Breast epithelium (tissue), 4 donors: Measurements from ENCODE around the gene PSMB9. TPM values are rescaled to one million over a fixed set of nuclear protein-coding genes. Genes with fewer than 3 reads are reported as not detected.

Source experiments
- DNase-seq, 2 donors: peaks; one replicate each; pipeline ENCODE4 v3.0.0-alpha.2; 2019; ENCODE audit warnings: low spot score in 2 of 2
- H3K27ac ChIP-seq, 2 donors: fragments of 200-600 bp; sonication (generic) in 1 of 2; one replicate each; pipeline ENCODE4 v1.5.1; 2016 to 2019; ENCODE audit warnings: mild to moderate bottlenecking in 1 of 2
- H3K27me3 ChIP-seq, 2 donors: fragments of 200-600 bp; sonication (generic) in 1 of 2; one replicate each; pipeline versions ENCODE4 v1.5.1 to v1.6.0; 2017 to 2019; ENCODE audit warnings: control low read depth in 1 of 2, mild to moderate bottlenecking in 1 of 2
- H3K36me3 ChIP-seq: fragments of 200-600 bp; one replicate; pipeline ENCODE4 v1.5.1; 2019
- H3K4me1 ChIP-seq, 2 donors: fragments of 200-600 bp; sonication (generic); one replicate each; pipeline ENCODE4 v1.5.1; 2016 to 2019; ENCODE audit warnings: control low read depth in 1 of 2
- H3K4me3 ChIP-seq, 3 donors: fragments of 200-600 bp; sonication (generic); 1 replicate in 2 of 3; 2 replicates in 1 of 3; pipeline ENCODE4 v1.5.1; 2016 to 2019; ENCODE audit warnings: mild to moderate bottlenecking in 3 of 3, moderate library complexity in 2 of 3
- H3K9me3 ChIP-seq, 2 donors: fragments of 200-600 bp; sonication (generic) in 1 of 2; one replicate each; pipeline ENCODE4 v1.5.1; 2016 to 2019; ENCODE audit warnings: control low read depth in 1 of 2
- CTCF ChIP-seq, 3 donors: fragments of 450-650 bp; IDR thresholded peaks; one replicate each; pipeline ENCODE4 v1.5.1; 2016 to 2017; ENCODE audit warnings: antibody characterized with exemption in 3 of 3, mild to moderate bottlenecking in 3 of 3, moderate library complexity in 3 of 3
- POLR2A ChIP-seq: fragments of 450-650 bp; IDR thresholded peaks from one replicate; pipeline ENCODE4 v1.6.1; 2016; ENCODE audit warnings: antibody characterized with exemption, mild to moderate bottlenecking, moderate library complexity
- POLR2AphosphoS5 ChIP-seq, 3 donors: sonication (generic); formaldehyde crosslinking; IDR thresholded peaks; one replicate each; pipeline ENCODE4 v1.6.1; 2017; ENCODE audit warnings: antibody characterized with exemption in 3 of 3
- intact Hi-C: fragments of 100-400 bp; cut with DNase I; formaldehyde crosslinking; loops from one replicate; pipeline ENCODE4 v1.15.1; 2023; ENCODE audit warnings: low total_unique reads
- total RNA-seq, 3 donors: library from RNA; depleted of rRNA; stranded (reverse); fragments of >200 nt; gene quantifications; one replicate each; pipeline ENCODE4 v1.1.0, GENCODE V29; 2016

The PSMB9 gene
- total RNA-seq, 3 donors from 2014 or later = 16.8 to 25.9 (median 19.2) TPM

DNA sequence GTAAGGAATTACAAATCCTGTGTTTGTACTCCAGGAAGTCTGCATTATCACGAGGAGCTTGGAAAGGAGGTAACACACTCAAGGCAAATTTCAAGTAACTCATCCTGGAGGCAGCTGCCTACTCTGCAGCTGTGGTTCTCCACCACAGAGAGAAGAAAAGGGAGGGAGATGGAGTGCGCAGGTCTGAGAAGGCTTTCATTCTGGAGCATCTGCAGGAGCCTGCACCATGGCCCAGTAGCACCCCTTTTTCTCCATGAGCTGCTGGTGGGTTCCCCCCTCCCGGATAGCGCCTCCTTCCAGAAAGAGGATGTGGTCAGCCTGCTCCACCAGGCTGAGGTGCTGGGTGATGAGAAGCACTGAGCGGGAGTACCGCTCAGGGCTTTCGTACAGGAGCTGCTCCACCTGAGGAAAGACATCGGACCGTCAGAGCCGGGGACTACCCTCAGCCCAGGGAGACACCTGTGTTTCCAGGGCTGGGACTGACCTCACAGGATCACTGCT, 8.6 kb upstream of the PSMB9 start:
- no peak for TF ChIP-seq POLR2A
- TF ChIP-seq CTCF (IDR thresholded peaks at IDR 0.05) = no peak
- no peak for TF ChIP-seq POLR2AphosphoS5 (IDR thresholded peaks at IDR 0.05)
- intact Hi-C loops = no loop called here
- DNase-seq = no peak
- Histone ChIP-seq H3K4me3 (peak overlapping the region in 2 of 3 donors; percentile 84 to 89), H3K27me3 (no peaks in the 10 kb centered on the region), H3K9me3 (no peaks in the 10 kb centered on the region), H3K36me3 (peaks cover 4% of the 10 kb centered on the region), H3K27ac (peak overlapping the region; percentile 92 to 97), H3K4me1 (peaks cover 0 to 8% of the 10 kb centered on the region in 2 donors)

- DNase-seq = peak in 1 of 2 donors; percentile 15
- H3K4me1 ChIP-seq = peaks cover 0 to 8% of the 10 kb centered on the region in 2 donors
- intact Hi-C loops = no loop called here
- H3K27ac ChIP-seq = no peak overlapping the region
- H3K9me3 ChIP-seq = no peaks in the 10 kb centered on the region
- no peak overlapping the region for H3K4me3 ChIP-seq
- H3K27me3 ChIP-seq = no peaks in the 10 kb centered on the region
- no peak for TF ChIP-seq CTCF (IDR thresholded peaks at IDR 0.05)
- no peak for TF ChIP-seq POLR2A
- TF ChIP-seq POLR2AphosphoS5 (IDR thresholded peaks at IDR 0.05) = no peak
- H3K36me3 ChIP-seq = peaks cover 4% of the 10 kb centered on the region
These were observed 7.0 kb upstream of the PSMB9 start for GRCh38 chr6:32847004-32847403.

DNA sequence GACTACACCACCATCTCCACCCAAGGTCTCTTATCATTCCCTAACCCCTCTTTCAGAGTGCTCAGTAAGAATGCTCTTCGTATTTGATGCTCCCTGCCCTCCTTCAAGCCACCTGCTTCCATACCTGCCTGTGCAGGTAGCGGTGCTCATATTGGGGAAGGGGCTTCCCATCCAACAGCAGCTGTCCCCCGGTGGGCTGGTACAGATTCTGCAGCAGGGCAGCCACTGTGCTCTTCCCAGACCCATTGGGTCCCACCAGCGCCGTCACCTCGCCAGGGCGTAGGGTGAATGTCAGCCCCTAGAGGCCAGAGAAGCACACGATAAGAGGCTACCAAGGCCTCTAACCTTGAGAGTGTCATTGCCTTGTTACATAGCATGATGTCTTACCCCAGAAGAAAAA, 6.2 kb upstream of the PSMB9 start:
- no peak overlapping the region for H3K27ac ChIP-seq
- H3K36me3 ChIP-seq = peaks cover 4% of the 10 kb centered on the region
- intact Hi-C loops = no loop called here
- H3K27me3 ChIP-seq = no peaks in the 10 kb centered on the region
- H3K4me1 ChIP-seq = peaks cover 0 to 5% of the 10 kb centered on the region in 2 donors
- H3K4me3 ChIP-seq = no peak overlapping the region
- no peaks in the 10 kb centered on the region for H3K9me3 ChIP-seq
- peak in 1 of 2 donors; percentile 5 for DNase-seq
- no peak for TF ChIP-seq CTCF (IDR thresholded peaks at IDR 0.05)
- no peak for TF ChIP-seq POLR2AphosphoS5 (IDR thresholded peaks at IDR 0.05)

GRCh38 chr6:32849126-32849525, 4.9 kb upstream of the PSMB9 start:
- no peak for TF ChIP-seq POLR2AphosphoS5 (IDR thresholded peaks at IDR 0.05)
- no peak for TF ChIP-seq CTCF (IDR thresholded peaks at IDR 0.05)
- TF ChIP-seq POLR2A = no peak
- Histone ChIP-seq H3K4me3 (no peak overlapping the region), H3K4me1 (no peaks in the 10 kb centered on the region), H3K27me3 (no peaks in the 10 kb centered on the region), H3K9me3 (no peaks in the 10 kb centered on the region), H3K27ac (no peak overlapping the region), H3K36me3 (peaks cover 4% of the 10 kb centered on the region)
- intact Hi-C loops = no loop called here
- peak in 1 of 2 donors; percentile 2 for DNase-seq

GRCh38 chr6:32851025-32851424, 3.0 kb upstream of the PSMB9 start:
- H3K27me3 ChIP-seq = no peaks in the 10 kb centered on the region
- peaks cover 4% of the 10 kb centered on the region for H3K36me3 ChIP-seq
- H3K4me1 ChIP-seq = no peaks in the 10 kb centered on the region
- no peak for DNase-seq
- intact Hi-C loops = no loop called here
- TF ChIP-seq CTCF (IDR thresholded peaks at IDR 0.05) (no peak), POLR2A (no peak), POLR2AphosphoS5 (IDR thresholded peaks at IDR 0.05) (no peak)
- H3K9me3 ChIP-seq = no peaks in the 10 kb centered on the region
- H3K4me3 ChIP-seq = no peak overlapping the region
- H3K27ac ChIP-seq = no peak overlapping the region
